C4-2B (cell line): ENCODE data around the gene LCA5L.

Experiments
- CTCF ChIP-seq: fragments of 450-650 bp; conservative IDR thresholded peaks from 2 replicates; pipeline ENCODE4 v1.5.1; 2017; ENCODE audit warnings: mild to moderate bottlenecking
- ZFX ChIP-seq: fragments of 450-650 bp; IDR thresholded peaks from 2 replicates; pipeline ENCODE4 v1.6.1; 2017

- TF ChIP-seq CTCF: no peak
- TF ChIP-seq ZFX: no peak
Measured at GRCh38 chr21:39484711-39485276, 39.2 kb upstream of the LCA5L start.
